SK-N-SH (cell line): Measurements from ENCODE around the gene JPH2. TPM values are rescaled to one million over a fixed set of nuclear protein-coding genes. Genes with fewer than 3 reads are reported as not detected.

Experiments used
- CTCF ChIA-PET: fragments of 300-600, 350-600 bp; formaldehyde crosslinking; extraction: SDS; loops from one replicate; lab custom pipeline; 2021; lab: Yijun Ruan, JAX
- POLR2A ChIA-PET: fragments of 350-600 bp; sonication (Branson Sonifier 250); formaldehyde crosslinking; extraction: SDS; loops from one replicate; lab custom pipeline; 2020; ENCODE audit warnings: antibody characterized with exemption, inconsistent platforms; lab: Yijun Ruan, JAX
- DNase-seq: peaks from one replicate; pipeline ENCODE4 v3.0.0; 2012
- H2AFZ ChIP-seq: fragments of 200-600 bp; sonication (generic); 2 replicates; pipeline ENCODE4 v1.8.1; 2016; ENCODE audit warnings: antibody characterized with exemption, mild to moderate bottlenecking, low read depth
- H3F3A ChIP-seq: fragments of 200-600 bp; sonication (generic); replicated peaks from 2 replicates; pipeline ENCODE3; 2016; ENCODE audit warnings: antibody characterized with exemption, mild to moderate bottlenecking; ENCODE audit not compliant: insufficient read depth
- H3K27ac ChIP-seq, 2 experiments: fragments of 200-500 bp in 1 of 2; fragments of 200-600 bp in 1 of 2; sonication (Bioruptor generic) in 1 of 2; sonication (generic), shearing (Covaris generic) in 1 of 2; 2 replicates each; pipeline versions ENCODE4 v1.5.1 to v1.6.1; 2014 to 2016; ENCODE audit warnings: low read depth in 2 of 2, inconsistent platforms in 1 of 2, low read length in 1 of 2, mild to moderate bottlenecking in 1 of 2, mixed read lengths in 1 of 2
- H3K27me3 ChIP-seq: fragments of 200-600 bp; sonication (generic), shearing (Covaris generic); 2 replicates; pipeline ENCODE4 v1.6.1; 2016; ENCODE audit warnings: mixed run types; ENCODE audit not compliant: insufficient read depth
- H3K36me3 ChIP-seq, 2 experiments: fragments of 200-500 bp in 1 of 2; fragments of 200-600 bp in 1 of 2; sonication (Bioruptor generic) in 1 of 2; sonication (generic) in 1 of 2; replicated peaks in 1 of 2; 2 replicates each; pipeline versions ENCODE3 to v1.5.1; 2014 to 2016; ENCODE audit warnings: low read length in 1 of 2, mild to moderate bottlenecking in 1 of 2; ENCODE audit not compliant: insufficient read depth in 2 of 2, control insufficient read depth in 1 of 2
- H3K4me1 ChIP-seq, 2 experiments: fragments of 200-500 bp in 1 of 2; fragments of 200-600 bp in 1 of 2; sonication (Bioruptor generic) in 1 of 2; sonication (generic), shearing (Covaris generic) in 1 of 2; 2 replicates each; pipeline versions ENCODE4 v1.5.1 to v1.6.1; 2014 to 2016; ENCODE audit warnings: low read depth in 1 of 2, low read length in 1 of 2, mixed run types in 1 of 2; ENCODE audit not compliant: insufficient read depth in 2 of 2, control insufficient read depth in 1 of 2
- H3K4me2 ChIP-seq: fragments of 200-600 bp; sonication (generic), shearing (Covaris generic); 2 replicates; pipeline ENCODE4 v1.6.1; 2017; ENCODE audit warnings: mixed run types
- H3K4me3 ChIP-seq, 2 experiments: fragments of 200-500 bp in 1 of 2; fragments of 200-600 bp in 1 of 2; sonication (Bioruptor generic) in 1 of 2; sonication (generic), shearing (Covaris generic) in 1 of 2; 2 replicates each; pipeline versions ENCODE4 v1.5.1 to v1.8.1; 2014 to 2016; ENCODE audit warnings: low read depth in 2 of 2, inconsistent platforms in 1 of 2, low read length in 1 of 2, mild to moderate bottlenecking in 1 of 2, mixed read lengths in 1 of 2, moderate library complexity in 1 of 2
- H3K79me2 ChIP-seq: fragments of 200-600 bp; sonication (generic); 2 replicates; pipeline ENCODE4 v1.8.1; 2017; ENCODE audit warnings: mild to moderate bottlenecking; ENCODE audit not compliant: insufficient read depth
- H3K9ac ChIP-seq: fragments of 200-600 bp; sonication (generic); 2 replicates; pipeline ENCODE4 v1.6.1; 2017; ENCODE audit warnings: mixed run types
- H3K9me2 ChIP-seq: fragments of 200-600 bp; sonication (generic); 2 replicates; pipeline ENCODE4 v1.6.1; 2017; ENCODE audit warnings: mixed run types
- H3K9me3 ChIP-seq: fragments of 200-600 bp; sonication (generic); 2 replicates; pipeline ENCODE4 v1.6.1; 2017; ENCODE audit warnings: mixed run types, mild to moderate bottlenecking, moderate library complexity
- H4K20me1 ChIP-seq: fragments of 200-600 bp; sonication (generic); 2 replicates; pipeline ENCODE4 v1.6.1; 2017; ENCODE audit warnings: mild to moderate bottlenecking, mixed run types; ENCODE audit not compliant: insufficient read depth
- FOSL2 ChIP-seq: IDR thresholded peaks from 2 replicates; pipeline ENCODE4 v1.4.0; 2012; ENCODE audit warnings: low read depth, mild to moderate bottlenecking, moderate library complexity, borderline replicate concordance
- GABPA ChIP-seq: IDR thresholded peaks from 2 replicates; pipeline ENCODE4 v1.4.0; 2012; ENCODE audit warnings: low read depth, mild to moderate bottlenecking
- JUND ChIP-seq: IDR thresholded peaks from 2 replicates; pipeline ENCODE4 v1.4.0; 2012
- NRF1 ChIP-seq: IDR thresholded peaks from 2 replicates; pipeline ENCODE4 v1.6.1; 2012; ENCODE audit warnings: low read depth, mild to moderate bottlenecking, low read length
- POLR2AphosphoS5 ChIP-seq: IDR thresholded peaks from 2 replicates; pipeline ENCODE4 v1.6.1; 2012; ENCODE audit warnings: low read depth, low read length
- RCOR1 ChIP-seq: fragments of 150-350 bp; IDR thresholded peaks from 2 replicates; pipeline ENCODE4 v1.6.1; 2017; ENCODE audit warnings: antibody characterized with exemption, low read length
- RFX5 ChIP-seq: IDR thresholded peaks from 2 replicates; pipeline ENCODE4 v1.6.1; 2012; ENCODE audit warnings: mild to moderate bottlenecking, improper control_type of control experiment, low read length
- RXRA ChIP-seq: IDR thresholded peaks from 2 replicates; pipeline ENCODE4 v1.4.0; 2012; ENCODE audit warnings: low read depth, mild to moderate bottlenecking, borderline replicate concordance
- SIN3A ChIP-seq: IDR thresholded peaks from 2 replicates; pipeline ENCODE4 v1.6.1; 2012; ENCODE audit warnings: low read depth, mild to moderate bottlenecking, low read length, moderate library complexity, borderline replicate concordance
- SMC3 ChIP-seq: IDR thresholded peaks from 2 replicates; pipeline ENCODE4 v1.6.1; 2012; ENCODE audit warnings: low read depth, low read length, improper control_type of control experiment
- TCF12 ChIP-seq: IDR thresholded peaks from 2 replicates; pipeline ENCODE4 v1.4.0; 2012
- WGBS: methylation state at CpG from one replicate; pipeline ENCODE4 v1.1.6; 2017; ENCODE audit warnings: low lambda C conversion rate; 5-methylcytosine and 5-hydroxymethylcytosine counted together
- polyA plus RNA-seq, 3 experiments: library from polyadenylated mRNA; depleted of rRNA; stranded (reverse); fragments of >200 nt; gene quantifications; 2 replicates each; pipeline ENCODE4 v1.2.3, GENCODE V29; 2012
- TF ChIP-seq, protein P1 (sequence below): fragments of 150-350 bp; IDR thresholded peaks from 2 replicates; pipeline ENCODE4 v1.6.1; 2017; ENCODE audit warnings: antibody characterized with exemption, low read length, low read depth, borderline replicate concordance
- TF ChIP-seq, protein P2 (sequence below): IDR thresholded peaks from 2 replicates; pipeline ENCODE4 v1.4.0; 2012; ENCODE audit warnings: low read depth, borderline replicate concordance
- TF ChIP-seq, protein P3 (sequence below): IDR thresholded peaks from 2 replicates; pipeline ENCODE4 v1.4.0; 2012; ENCODE audit warnings: low read depth
- TF ChIP-seq, protein P4 (sequence below): IDR thresholded peaks from 2 replicates; pipeline ENCODE4 v1.6.1; 2012; ENCODE audit warnings: mild to moderate bottlenecking, low read depth, low read length, moderate library complexity
- TF ChIP-seq, protein P5 (sequence below): IDR thresholded peaks from 2 replicates; pipeline ENCODE4 v1.4.0; 2012; ENCODE audit warnings: low read depth, borderline replicate concordance

Gene JPH2
- polyA plus RNA-seq, 1 of the 3 experiments (the other 2 are of a cell fraction): 0.67 TPM

DNA sequence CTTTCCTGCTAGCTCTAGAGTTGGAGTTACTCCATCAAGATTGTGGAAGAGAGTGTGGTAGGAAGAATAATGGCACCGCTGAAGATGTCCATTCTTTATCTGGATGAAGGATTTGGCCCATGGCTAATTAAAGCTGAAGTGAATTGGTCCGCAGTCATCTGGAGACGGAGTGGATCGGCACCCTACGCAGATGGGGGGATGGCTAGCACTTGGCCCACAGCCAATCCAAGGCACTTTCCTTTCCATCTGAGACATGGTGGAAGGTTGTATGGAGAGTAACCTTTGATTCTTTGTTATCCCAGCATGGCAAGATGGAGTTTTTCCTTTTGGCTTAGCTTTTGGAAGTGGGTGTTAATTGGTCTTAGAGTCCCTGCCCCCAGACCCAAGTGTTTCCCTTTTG is 88.3 kb downstream of the JPH2 start:
- POLR2A ChIA-PET: no interaction called here
- CTCF ChIA-PET: interaction anchor here (0.6 to 2.4 kb wide), 5 partner anchors 18 to 349 kb away, joined by 4 to 17 read pairs (median 4); no protein-coding TSS in a partner anchor
- no peak overlapping the region for H3K4me3 ChIP-seq

More for the DNA sequence above, 88.3 kb downstream of the JPH2 start:
- Histone ChIP-seq H3F3A (no peaks in the 10 kb centered on the region), H3K36me3 (no peaks in the 10 kb centered on the region), H3K79me2 (no peaks in the 10 kb centered on the region), H3K9me3 (no peaks in the 10 kb centered on the region), H3K27me3 (no peaks in the 10 kb centered on the region), H3K4me1 (no peaks in the 10 kb centered on the region), H2AFZ (no peak overlapping the region), H3K9ac (no peak overlapping the region), H4K20me1 (no peaks in the 10 kb centered on the region), H3K27ac (no peak overlapping the region), H3K4me2 (no peak overlapping the region), H3K9me2 (no peaks in the 10 kb centered on the region)
- no peak for DNase-seq
- WGBS: 95% methylated on average over 5 of the region's 5 CpGs
- TF ChIP-seq, protein P1, sequence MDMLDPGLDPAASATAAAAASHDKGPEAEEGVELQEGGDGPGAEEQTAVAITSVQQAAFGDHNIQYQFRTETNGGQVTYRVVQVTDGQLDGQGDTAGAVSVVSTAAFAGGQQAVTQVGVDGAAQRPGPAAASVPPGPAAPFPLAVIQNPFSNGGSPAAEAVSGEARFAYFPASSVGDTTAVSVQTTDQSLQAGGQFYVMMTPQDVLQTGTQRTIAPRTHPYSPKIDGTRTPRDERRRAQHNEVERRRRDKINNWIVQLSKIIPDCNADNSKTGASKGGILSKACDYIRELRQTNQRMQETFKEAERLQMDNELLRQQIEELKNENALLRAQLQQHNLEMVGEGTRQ: no peak
- TF ChIP-seq TCF12 (no peak), FOSL2 (no peak), RCOR1 (no peak), GABPA (no peak), JUND (no peak), POLR2AphosphoS5 (no peak), SMC3 (no peak), NRF1 (no peak), RXRA (no peak), SIN3A (no peak), RFX5 (no peak)
- TF ChIP-seq, protein P2, sequence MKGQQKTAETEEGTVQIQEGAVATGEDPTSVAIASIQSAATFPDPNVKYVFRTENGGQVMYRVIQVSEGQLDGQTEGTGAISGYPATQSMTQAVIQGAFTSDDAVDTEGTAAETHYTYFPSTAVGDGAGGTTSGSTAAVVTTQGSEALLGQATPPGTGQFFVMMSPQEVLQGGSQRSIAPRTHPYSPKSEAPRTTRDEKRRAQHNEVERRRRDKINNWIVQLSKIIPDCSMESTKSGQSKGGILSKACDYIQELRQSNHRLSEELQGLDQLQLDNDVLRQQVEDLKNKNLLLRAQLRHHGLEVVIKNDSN: no peak
- TF ChIP-seq, protein P3, sequence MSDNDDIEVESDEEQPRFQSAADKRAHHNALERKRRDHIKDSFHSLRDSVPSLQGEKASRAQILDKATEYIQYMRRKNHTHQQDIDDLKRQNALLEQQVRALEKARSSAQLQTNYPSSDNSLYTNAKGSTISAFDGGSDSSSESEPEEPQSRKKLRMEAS: no peak
- TF ChIP-seq, protein P4, sequence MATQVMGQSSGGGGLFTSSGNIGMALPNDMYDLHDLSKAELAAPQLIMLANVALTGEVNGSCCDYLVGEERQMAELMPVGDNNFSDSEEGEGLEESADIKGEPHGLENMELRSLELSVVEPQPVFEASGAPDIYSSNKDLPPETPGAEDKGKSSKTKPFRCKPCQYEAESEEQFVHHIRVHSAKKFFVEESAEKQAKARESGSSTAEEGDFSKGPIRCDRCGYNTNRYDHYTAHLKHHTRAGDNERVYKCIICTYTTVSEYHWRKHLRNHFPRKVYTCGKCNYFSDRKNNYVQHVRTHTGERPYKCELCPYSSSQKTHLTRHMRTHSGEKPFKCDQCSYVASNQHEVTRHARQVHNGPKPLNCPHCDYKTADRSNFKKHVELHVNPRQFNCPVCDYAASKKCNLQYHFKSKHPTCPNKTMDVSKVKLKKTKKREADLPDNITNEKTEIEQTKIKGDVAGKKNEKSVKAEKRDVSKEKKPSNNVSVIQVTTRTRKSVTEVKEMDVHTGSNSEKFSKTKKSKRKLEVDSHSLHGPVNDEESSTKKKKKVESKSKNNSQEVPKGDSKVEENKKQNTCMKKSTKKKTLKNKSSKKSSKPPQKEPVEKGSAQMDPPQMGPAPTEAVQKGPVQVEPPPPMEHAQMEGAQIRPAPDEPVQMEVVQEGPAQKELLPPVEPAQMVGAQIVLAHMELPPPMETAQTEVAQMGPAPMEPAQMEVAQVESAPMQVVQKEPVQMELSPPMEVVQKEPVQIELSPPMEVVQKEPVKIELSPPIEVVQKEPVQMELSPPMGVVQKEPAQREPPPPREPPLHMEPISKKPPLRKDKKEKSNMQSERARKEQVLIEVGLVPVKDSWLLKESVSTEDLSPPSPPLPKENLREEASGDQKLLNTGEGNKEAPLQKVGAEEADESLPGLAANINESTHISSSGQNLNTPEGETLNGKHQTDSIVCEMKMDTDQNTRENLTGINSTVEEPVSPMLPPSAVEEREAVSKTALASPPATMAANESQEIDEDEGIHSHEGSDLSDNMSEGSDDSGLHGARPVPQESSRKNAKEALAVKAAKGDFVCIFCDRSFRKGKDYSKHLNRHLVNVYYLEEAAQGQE: no peak
- TF ChIP-seq, protein P5, sequence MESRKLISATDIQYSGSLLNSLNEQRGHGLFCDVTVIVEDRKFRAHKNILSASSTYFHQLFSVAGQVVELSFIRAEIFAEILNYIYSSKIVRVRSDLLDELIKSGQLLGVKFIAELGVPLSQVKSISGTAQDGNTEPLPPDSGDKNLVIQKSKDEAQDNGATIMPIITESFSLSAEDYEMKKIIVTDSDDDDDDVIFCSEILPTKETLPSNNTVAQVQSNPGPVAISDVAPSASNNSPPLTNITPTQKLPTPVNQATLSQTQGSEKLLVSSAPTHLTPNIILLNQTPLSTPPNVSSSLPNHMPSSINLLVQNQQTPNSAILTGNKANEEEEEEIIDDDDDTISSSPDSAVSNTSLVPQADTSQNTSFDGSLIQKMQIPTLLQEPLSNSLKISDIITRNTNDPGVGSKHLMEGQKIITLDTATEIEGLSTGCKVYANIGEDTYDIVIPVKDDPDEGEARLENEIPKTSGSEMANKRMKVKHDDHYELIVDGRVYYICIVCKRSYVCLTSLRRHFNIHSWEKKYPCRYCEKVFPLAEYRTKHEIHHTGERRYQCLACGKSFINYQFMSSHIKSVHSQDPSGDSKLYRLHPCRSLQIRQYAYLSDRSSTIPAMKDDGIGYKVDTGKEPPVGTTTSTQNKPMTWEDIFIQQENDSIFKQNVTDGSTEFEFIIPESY: no peak
